Aorta (tissue), 5 donors: Measurements from ENCODE around the gene AKR7A2. TPM values are rescaled to one million over a fixed set of nuclear protein-coding genes. Genes with fewer than 3 reads are reported as not detected.

Source experiments
- ATAC-seq: fragments of 200-7000 bp; cut with Tn5 transposase; one replicate; pipeline ENCODE4 v1.9.1; 2022; ENCODE audit warnings: moderate library complexity; ENCODE audit not compliant: low FRiP score
- DNase-seq, 2 donors: peaks; one replicate each; pipeline ENCODE4 v3.0.0-alpha.2; 2020
- H3K27ac ChIP-seq, 2 donors: one replicate each; pipeline ENCODE4 v1.5.1; 2013; ENCODE audit warnings: low read length in 2 of 2, mild to moderate bottlenecking in 2 of 2, moderate library complexity in 2 of 2, control low read depth in 1 of 2, inconsistent platforms in 1 of 2, low read depth in 1 of 2
- H3K27me3 ChIP-seq, 2 donors: one replicate each; pipeline ENCODE4 v1.6.1; 2013; ENCODE audit warnings: control low read depth in 1 of 2, low read length in 1 of 2, mild to moderate bottlenecking in 1 of 2, moderate library complexity in 1 of 2; ENCODE audit not compliant: insufficient read depth in 2 of 2, control insufficient read depth in 1 of 2
- H3K36me3 ChIP-seq, 2 donors: one replicate each; pipeline ENCODE4 v1.6.1; 2013; ENCODE audit warnings: control low read depth in 1 of 2, low read length in 1 of 2, mild to moderate bottlenecking in 1 of 2; ENCODE audit not compliant: insufficient read depth in 2 of 2, control insufficient read depth in 1 of 2
- H3K4me1 ChIP-seq, 2 donors: one replicate each; pipeline ENCODE4 v1.6.1; 2013; ENCODE audit warnings: low read length in 2 of 2, control low read depth in 1 of 2, mild to moderate bottlenecking in 1 of 2, moderate library complexity in 1 of 2; ENCODE audit not compliant: insufficient read depth in 2 of 2, control insufficient read depth in 1 of 2
- H3K4me3 ChIP-seq, 2 donors: one replicate each; pipeline ENCODE4 v1.5.1; 2013; ENCODE audit warnings: low read length in 2 of 2, control low read depth in 1 of 2, mild to moderate bottlenecking in 1 of 2
- H3K9me3 ChIP-seq: one replicate; pipeline ENCODE4 v1.6.1; 2013; ENCODE audit warnings: mild to moderate bottlenecking, low read length; ENCODE audit not compliant: control insufficient read depth
- WGBS, 2 donors: extraction: QIAGEN DNeasy Blood & Tissue Kit; methylation state at CpG; one replicate each; pipeline ENCODE4 v1.1.7; 2013; 5-methylcytosine and 5-hydroxymethylcytosine counted together
- intact Hi-C, 2 donors: fragments of 100-400 bp; cut with DNase I; formaldehyde crosslinking; loops; one replicate each; pipeline versions ENCODE4 v1.14.2 to v1.15.0; 2022
- polyA plus RNA-seq, 2 donors: library from polyadenylated mRNA; stranded (reverse); fragments of 200-250 nt; gene quantifications; one replicate each; pipeline ENCODE4 v1.2.3, GENCODE V29; 2013
- total RNA-seq, 2 donors: library from RNA; stranded (reverse); fragmentation: NEBNext Ultra II Directional; extraction: Animal tissue kit (Norgen Biotek cat#: 25700); gene quantifications; one replicate each; pipeline ENCODE4 v1.2.1, GENCODE V29; 2021
- donor health status: healthy with polysubstance abuse.
- donor health status: Bipolar disorder and iron deficiency.
- donor health status: DM: no; HTN: no; CAD: no.
- donor health status: DM: no; HTN: no; CAD: no.
- donor health status: DM: yes; HTN: yes; CAD: no.

The AKR7A2 gene
- total and polyA plus RNA-seq, 4 donors: 19.3 to 48.0 (median 33.1) TPM

DNA sequence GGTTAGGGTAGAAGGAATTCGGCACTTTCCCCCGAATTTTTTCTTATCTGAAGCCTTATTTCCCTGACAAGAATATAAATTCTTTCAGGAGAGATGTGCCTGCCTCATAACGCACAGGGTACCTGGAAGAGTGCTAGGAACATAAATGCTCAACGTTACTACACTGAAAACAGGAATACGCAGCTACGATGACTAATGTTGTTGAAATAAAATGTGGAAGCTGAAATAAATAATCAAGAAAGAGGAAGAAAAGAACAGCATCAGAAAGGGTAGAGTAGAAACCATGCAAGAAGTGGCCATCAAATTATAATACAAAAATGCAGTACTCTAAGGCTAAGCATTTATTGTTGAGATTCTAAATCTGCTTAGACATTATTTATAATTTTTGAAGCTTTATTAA lies 34.1 kb upstream of the AKR7A2 start:
- Histone ChIP-seq H3K4me1 (no peaks in the 10 kb centered on the region), H3K4me3 (no peak overlapping the region), H3K27ac (no peak overlapping the region), H3K36me3 (peaks cover 0 to 5% of the 10 kb centered on the region in 2 donors), H3K9me3 (no peaks in the 10 kb centered on the region), H3K27me3 (no peaks in the 10 kb centered on the region)
- WGBS, 2 donors: 70 to 72% methylated on average over 6 of the region's 6 CpGs
- DNase-seq: no peak
- ATAC-seq: no peak
- intact Hi-C loops: loop anchor here (5.0 to 10.0 kb wide), 2 partner anchors 239 to 306 kb away; no protein-coding TSS in a partner anchor

DNA sequence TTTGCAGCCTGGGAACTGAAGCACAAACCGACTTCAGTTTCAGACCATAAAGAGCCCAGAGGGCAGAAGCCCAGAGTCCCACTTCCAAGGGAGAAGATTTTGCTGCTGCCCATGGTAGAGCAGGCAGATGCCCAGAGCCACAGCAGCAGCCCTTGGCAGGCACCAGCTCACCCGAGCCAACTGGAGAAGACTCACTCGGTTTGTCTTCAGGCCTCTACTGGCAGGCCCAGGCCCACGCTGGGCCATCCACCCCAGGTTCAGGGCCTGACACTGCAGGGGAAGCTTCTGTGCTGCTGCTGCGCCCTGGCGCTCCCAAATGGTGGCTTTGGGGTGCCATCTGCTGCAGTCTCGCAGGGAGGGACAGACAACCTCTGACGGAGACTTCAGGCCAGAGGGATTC lies 33.4 kb upstream of the AKR7A2 start:
- no peaks in the 10 kb centered on the region for H3K9me3 ChIP-seq
- peaks cover 0 to 5% of the 10 kb centered on the region in 2 donors for H3K36me3 ChIP-seq
- no peak overlapping the region for H3K27ac ChIP-seq
- H3K4me1 ChIP-seq: no peaks in the 10 kb centered on the region
- H3K27me3 ChIP-seq: no peaks in the 10 kb centered on the region
- WGBS, 2 donors: 75 to 79% methylated on average over 8 of the region's 8 CpGs
- no peak overlapping the region for H3K4me3 ChIP-seq
- ATAC-seq (no peak), DNase-seq (no peak)
- intact Hi-C loops: loop anchor here (5.0 to 10.0 kb wide), 2 partner anchors 239 to 307 kb away; no protein-coding TSS in a partner anchor

DNA sequence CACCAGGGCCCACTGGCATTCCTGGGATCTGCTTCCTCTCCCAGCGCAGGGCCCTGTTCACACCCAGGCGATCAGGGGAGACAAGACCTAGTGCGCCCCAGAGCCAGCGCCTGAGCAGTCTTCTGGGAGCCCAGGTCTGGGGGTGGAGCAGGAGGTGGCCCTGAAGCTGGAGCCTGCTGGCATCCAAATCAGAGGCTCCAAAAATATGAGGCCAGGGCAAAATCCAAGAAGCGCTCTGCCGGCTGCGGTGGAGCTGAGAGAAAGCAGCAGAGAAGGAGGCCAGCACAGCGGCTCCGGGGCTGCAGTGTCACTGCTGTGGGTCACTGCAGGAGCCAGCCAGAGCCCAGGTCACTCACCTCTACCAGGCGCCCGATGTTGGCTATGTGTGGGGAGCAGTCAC lies 32.9 kb upstream of the AKR7A2 start:
- H3K27me3 ChIP-seq: no peaks in the 10 kb centered on the region
- H3K9me3 ChIP-seq: no peaks in the 10 kb centered on the region
- intact Hi-C loops: loop anchor here (5.0 to 10.0 kb wide), 2 partner anchors 240 to 307 kb away; no protein-coding TSS in a partner anchor
- no peaks in the 10 kb centered on the region for H3K4me1 ChIP-seq
- 88 to 89% methylated on average over 11 of the region's 11 CpGs for WGBS, 2 donors
- no peak overlapping the region for H3K4me3 ChIP-seq
- no peak for ATAC-seq
- H3K27ac ChIP-seq: no peak overlapping the region
- DNase-seq: no peak
- peaks cover 0 to 3% of the 10 kb centered on the region in 2 donors for H3K36me3 ChIP-seq

DNA sequence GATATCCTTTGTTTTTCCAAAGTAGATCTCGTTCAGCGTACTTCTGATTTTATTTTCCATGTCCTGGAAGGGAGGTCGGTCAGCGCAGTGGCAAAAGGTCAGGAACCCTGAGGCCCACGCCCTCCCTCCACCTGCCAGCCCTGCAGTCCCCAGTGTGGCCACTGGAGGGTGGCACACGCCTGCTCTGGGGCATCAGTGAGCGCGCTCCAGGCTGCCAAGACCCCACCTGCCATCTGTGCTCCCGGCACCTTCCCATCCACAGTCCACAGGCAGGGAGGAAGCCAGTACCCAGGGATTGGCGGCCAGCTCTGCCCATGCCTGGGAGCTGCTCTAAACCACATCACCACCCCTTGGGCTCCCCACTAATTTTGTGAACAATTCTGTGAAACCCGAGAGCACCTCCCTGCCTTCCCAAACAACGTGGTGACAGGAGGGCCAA lies 32.4 kb upstream of the AKR7A2 start:
- DNase-seq (peak in 1 of 2 donors; percentile 86), ATAC-seq (peak; percentile 76)
- H3K4me1 ChIP-seq: no peaks in the 10 kb centered on the region
- no peak overlapping the region for H3K27ac ChIP-seq
- H3K4me3 ChIP-seq: no peak overlapping the region
- H3K36me3 ChIP-seq: peaks cover 0 to 2% of the 10 kb centered on the region in 2 donors
- intact Hi-C loops: loop anchor here in 1 of 2 donors (10.0 kb wide), 1 partner anchor 240 kb away; no protein-coding TSS in a partner anchor
- WGBS, 2 donors: 48 to 56% methylated on average over 12 of the region's 12 CpGs
- no peaks in the 10 kb centered on the region for H3K9me3 ChIP-seq
- H3K27me3 ChIP-seq: no peaks in the 10 kb centered on the region

DNA sequence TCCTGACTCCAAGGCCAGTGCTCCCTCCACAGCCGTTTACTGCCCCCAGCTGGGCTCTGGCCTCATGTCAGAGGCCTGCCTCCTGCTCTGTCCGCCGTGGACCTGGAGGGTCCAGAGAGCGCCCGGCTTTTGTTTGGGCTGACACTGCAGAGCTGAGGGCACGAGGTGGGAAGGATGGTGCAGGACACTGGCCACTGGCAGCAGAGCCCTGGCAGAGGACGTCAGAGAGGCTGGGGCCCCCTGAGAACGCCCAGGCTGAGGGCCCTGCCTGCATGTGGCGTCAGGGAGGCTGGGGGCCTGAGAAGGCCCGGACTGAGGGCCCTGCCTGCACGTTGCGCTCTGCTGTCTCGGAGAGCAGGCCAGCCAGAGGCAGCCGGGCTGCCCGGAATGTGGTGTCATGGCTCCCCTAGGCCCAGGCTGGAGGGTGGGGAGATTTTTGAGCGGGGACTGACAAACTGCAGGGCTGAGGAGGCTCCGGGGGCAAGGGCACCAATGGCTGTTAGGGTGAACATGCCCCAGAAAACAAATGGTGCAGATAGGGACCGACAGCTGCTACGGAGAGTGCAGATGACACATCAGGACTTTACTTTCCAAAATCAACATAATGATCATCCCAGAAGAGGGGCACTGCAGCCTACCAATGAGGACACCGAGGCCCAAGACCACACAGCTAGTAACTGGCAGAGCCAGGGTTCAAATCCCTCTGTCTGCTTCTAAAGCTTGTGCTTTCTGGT lies 31.8 kb upstream of the AKR7A2 start:
- WGBS, 2 donors: 81 to 83% methylated on average over 20 of the region's 20 CpGs
- intact Hi-C loops: loop anchor here in 1 of 2 donors (2.0 to 10.0 kb wide), 2 partner anchors 241 to 307 kb away; no protein-coding TSS in a partner anchor
- no peaks in the 10 kb centered on the region for H3K4me1 ChIP-seq
- no peak overlapping the region for H3K27ac ChIP-seq
- no peaks in the 10 kb centered on the region for H3K27me3 ChIP-seq
- ATAC-seq (peak; percentile 23), DNase-seq (no peak)
- peaks cover 0 to 2% of the 10 kb centered on the region in 2 donors for H3K36me3 ChIP-seq
- no peak overlapping the region for H3K4me3 ChIP-seq
- no peaks in the 10 kb centered on the region for H3K9me3 ChIP-seq

DNA sequence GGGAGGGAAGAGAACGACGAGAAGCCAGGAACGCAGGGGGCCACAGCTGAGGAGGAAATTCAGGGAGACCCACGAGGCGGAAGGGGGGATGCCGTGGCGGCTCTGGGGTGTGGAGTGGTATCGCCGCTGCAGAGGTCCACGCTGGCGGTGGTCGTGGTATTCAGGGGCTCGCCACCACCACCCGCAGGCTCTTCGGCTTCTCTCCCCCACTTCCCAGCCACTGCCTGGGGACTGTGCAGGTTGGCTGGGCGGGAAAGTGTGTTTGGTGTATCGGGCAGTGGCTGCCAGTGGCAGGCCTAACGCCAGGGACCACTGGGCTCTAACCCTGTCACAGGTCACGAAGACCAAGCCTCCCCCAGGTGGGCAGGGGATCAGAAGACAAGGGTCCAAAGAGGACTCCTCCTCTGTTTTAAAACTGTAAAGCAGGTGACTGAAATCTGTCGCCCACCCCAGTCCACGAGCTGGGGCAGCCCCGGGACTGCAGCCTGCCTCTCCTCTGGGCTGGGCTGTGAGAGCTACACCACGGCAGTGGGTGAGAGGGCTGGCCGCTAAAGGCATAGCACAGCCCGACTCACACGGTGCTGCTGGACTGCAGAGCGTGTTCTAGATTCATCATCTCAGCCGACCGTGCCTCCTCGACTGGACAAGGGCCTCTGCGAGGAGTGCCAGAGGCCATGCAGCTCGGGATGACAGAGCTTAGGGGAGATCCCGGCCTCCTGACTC lies 31.1 kb upstream of the AKR7A2 start:
- WGBS, 2 donors: 75 to 82% methylated on average over 30 to 33 of the region's 33 CpGs
- H3K36me3 ChIP-seq: peaks cover 0 to 2% of the 10 kb centered on the region in 2 donors
- H3K4me1 ChIP-seq: no peaks in the 10 kb centered on the region
- DNase-seq (no peak), ATAC-seq (no peak)
- H3K27me3 ChIP-seq: no peaks in the 10 kb centered on the region
- no peak overlapping the region for H3K4me3 ChIP-seq
- intact Hi-C loops: loop anchor here in 1 of 2 donors (2.0 to 10.0 kb wide), 2 partner anchors 242 to 308 kb away; no protein-coding TSS in a partner anchor
- H3K27ac ChIP-seq: no peak overlapping the region
- no peaks in the 10 kb centered on the region for H3K9me3 ChIP-seq

DNA sequence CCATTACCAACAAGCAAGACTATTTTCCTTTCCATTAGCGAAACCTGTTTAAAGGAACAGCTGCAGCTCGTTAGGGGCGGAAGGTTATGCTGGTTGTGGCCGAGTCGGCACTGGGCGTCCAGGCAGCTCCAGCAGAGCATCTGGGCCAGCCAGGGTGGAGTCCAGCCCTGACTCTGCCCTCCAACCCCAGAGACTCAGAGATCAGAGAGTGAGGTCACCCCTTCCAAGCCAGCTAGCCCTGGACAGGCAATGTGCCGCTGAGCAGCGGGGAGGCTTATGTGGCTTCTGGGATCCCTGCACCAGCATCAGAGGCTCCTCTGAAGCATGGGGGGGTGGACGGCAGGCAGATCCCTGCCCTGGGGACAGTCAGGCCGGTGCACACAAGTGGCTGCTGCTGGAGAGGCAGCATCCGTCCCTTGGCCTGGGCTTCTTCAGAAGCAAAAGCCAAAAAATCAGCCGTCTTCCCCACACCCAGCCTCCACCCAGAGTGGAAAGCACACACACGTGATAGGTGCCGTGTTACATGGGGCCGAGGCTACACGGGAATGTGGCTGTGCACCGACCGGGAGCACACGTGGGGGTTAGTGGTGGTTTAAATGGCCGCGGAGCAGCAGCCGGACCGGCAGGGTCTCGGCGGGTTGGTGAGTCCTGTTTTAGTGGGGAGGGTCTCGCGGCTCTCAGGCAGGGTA lies 30.3 kb upstream of the AKR7A2 start:
- intact Hi-C loops: loop anchor here in 1 of 2 donors (2.0 to 10.0 kb wide), 2 partner anchors 243 to 309 kb away; no protein-coding TSS in a partner anchor
- DNase-seq: no peak
- Histone ChIP-seq H3K36me3 (peaks cover 0 to 2% of the 10 kb centered on the region in 2 donors), H3K4me3 (no peak overlapping the region), H3K27me3 (no peaks in the 10 kb centered on the region), H3K4me1 (no peaks in the 10 kb centered on the region), H3K27ac (no peak overlapping the region), H3K9me3 (no peaks in the 10 kb centered on the region)
- peak; percentile 27 for ATAC-seq
- 71 to 73% methylated on average over 27 of the region's 27 CpGs for WGBS, 2 donors
